Transverse colon (tissue), 4 donors: ENCODE results near the gene THAP5. TPM values are rescaled to one million over a fixed set of nuclear protein-coding genes. Genes with fewer than 3 reads are reported as not detected.
A peak's percentile ranks its signal among the peaks of the same experiment; 100 is the strongest.

ENCODE experiments used
- DNase-seq: peaks from one replicate; pipeline ENCODE4 v3.0.0-alpha.2; 2019
- H3K27ac ChIP-seq, 4 donors: fragments of 200-600 bp; sonication (generic); 2 replicates each; pipeline ENCODE4 v1.5.1; 2016 to 2018; ENCODE audit warnings: inconsistent platforms in 4 of 4
- H3K27me3 ChIP-seq: fragments of 200-600 bp; sonication (generic); 2 replicates; pipeline ENCODE4 v1.5.1; 2017; ENCODE audit warnings: inconsistent platforms
- H3K36me3 ChIP-seq, 4 donors: fragments of 200-600 bp; sonication (generic); 2 replicates each; pipeline ENCODE4 v1.5.1; 2017 to 2019; ENCODE audit warnings: inconsistent platforms in 4 of 4
- H3K4me1 ChIP-seq, 4 donors: fragments of 200-600 bp; sonication (generic); 2 replicates each; pipeline ENCODE4 v1.5.1; 2017 to 2020; ENCODE audit warnings: inconsistent platforms in 4 of 4
- H3K4me3 ChIP-seq, 4 donors: fragments of 200-600 bp; sonication (generic); 1 replicate in 1 of 4; 2 replicates in 3 of 4; pipeline versions ENCODE4 v1.5.1 to v1.6.1; 2017 to 2019; ENCODE audit warnings: inconsistent platforms in 4 of 4
- H3K9me3 ChIP-seq, 2 donors: fragments of 200-600 bp; sonication (generic); 2 replicates each; pipeline ENCODE4 v1.5.1; 2017 to 2019; ENCODE audit warnings: inconsistent platforms in 2 of 2
- EP300 ChIP-seq: sonication (generic); formaldehyde crosslinking; IDR thresholded peaks from one replicate; pipeline ENCODE4 v1.6.1; 2017; ENCODE audit warnings: antibody characterized with exemption, low read depth
- POLR2A ChIP-seq: fragments of 450-650 bp; IDR thresholded peaks from one replicate; pipeline ENCODE4 v1.6.1; 2016; ENCODE audit warnings: antibody characterized with exemption, mild to moderate bottlenecking, moderate library complexity
- POLR2AphosphoS5 ChIP-seq, 3 donors: sonication (generic); formaldehyde crosslinking; IDR thresholded peaks; one replicate each; pipeline ENCODE4 v1.6.1; 2016; ENCODE audit warnings: antibody characterized with exemption in 3 of 3
- WGBS, 2 donors: methylation state at CpG; one replicate each; pipeline ENCODE4 v1.1.5; 2018; ENCODE audit warnings: low coverage in 1 of 2; 5-methylcytosine and 5-hydroxymethylcytosine counted together
- in situ Hi-C, 4 donors: fragments of 200-750 bp; cut with MboI; loops; one replicate each; pipeline versions ENCODE4 v1.15.0 to v1.15.1; 2017; ENCODE audit warnings: low sequenced_read_pairs in 3 of 4, low pct_ligation_motif_present in 1 of 4, low pct_unique_long_range_greater_than_20kb in 1 of 4
- intact Hi-C: fragments of 100-400 bp; cut with DNase I; formaldehyde crosslinking; loops from one replicate; pipeline ENCODE4 v1.15.1; 2023; ENCODE audit warnings: low total_unique reads
- total RNA-seq, 4 donors: library from RNA; depleted of rRNA; stranded (reverse); fragments of >200 nt; gene quantifications; one replicate each; pipeline ENCODE4 v1.1.0, GENCODE V29; 2016
- TF ChIP-seq, protein P1 (sequence below), 5 experiments: fragments of 200-600 bp in 3 of 5; fragments of 450-650 bp in 2 of 5; sonication (generic) in 3 of 5; IDR thresholded peaks; 1 replicate in 2 of 5; 2 replicates in 3 of 5; pipeline ENCODE4 v1.5.1; 2016 to 2017; ENCODE audit warnings: antibody characterized with exemption in 5 of 5, inconsistent platforms in 3 of 5, mild to moderate bottlenecking in 2 of 5, moderate library complexity in 1 of 5

THAP5 gene
- total RNA-seq: 10 to 100 TPM in 2 of 4 donors, 1 to 10 TPM in 2; 2.2 to 19.1 (median 12.8) TPM

DNA sequence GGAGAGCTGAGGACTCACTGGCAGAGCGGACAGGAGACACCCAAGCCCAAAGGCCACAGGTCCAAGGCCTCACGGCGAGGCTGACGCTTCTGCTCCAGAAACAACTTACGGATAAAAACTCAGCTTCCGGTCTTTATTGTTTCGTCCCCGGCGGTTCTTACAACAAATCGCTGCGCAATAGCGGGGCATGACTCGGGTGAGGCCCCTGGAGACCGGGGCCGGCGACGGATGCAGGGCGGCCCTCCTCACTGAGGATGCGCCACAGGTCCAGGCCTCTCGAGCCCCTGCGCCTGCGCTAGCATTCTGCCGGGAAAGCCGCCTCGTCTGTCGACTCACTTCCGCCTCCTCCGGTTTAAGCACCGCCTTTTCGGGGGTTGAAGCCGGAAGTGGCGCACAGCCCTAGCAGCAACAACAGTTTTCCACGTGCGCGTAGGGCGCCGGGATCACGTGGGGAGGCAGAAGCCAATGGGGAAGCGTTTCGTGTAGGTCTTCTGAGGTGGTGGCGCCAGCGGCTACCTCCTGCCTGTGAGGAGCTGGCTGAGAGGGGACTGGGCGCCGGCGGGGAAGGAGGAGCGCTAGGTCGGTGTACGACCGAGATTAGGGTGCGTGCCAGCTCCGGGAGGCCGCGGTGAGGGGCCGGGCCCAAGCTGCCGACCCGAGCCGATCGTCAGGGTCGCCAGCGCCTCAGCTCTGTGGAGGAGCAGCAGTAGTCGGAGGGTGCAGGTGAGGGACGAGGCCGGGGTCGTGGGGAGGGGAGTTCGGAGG, at the start of gene THAP5, which contains the start of gene DNAJB9:
THAP5 (minus strand) TSS at position 326 of the 765 bp plus-strand sequence; CDS start at position 189, 137 bp downstream.
DNAJB9 (plus strand) TSS at position 494 of the 765 bp plus-strand sequence. CDS start 1,853 bp downstream, outside the sequence.
- 1% methylated on average over 60 of the region's 65 CpGs; no CpG with 5 or more reads in 1 of the 2 donors for WGBS, 2 donors
- Histone ChIP-seq H3K36me3 (peaks cover 0 to 21% (median 3%) of the 10 kb centered on the region in 4 donors), H3K27me3 (no peaks in the 10 kb centered on the region), H3K4me1 (peaks cover 6 to 46% (median 28%) of the 10 kb centered on the region in 4 donors), H3K27ac (peak within 1 kb of the TSS; percentile 96 to 98 (median 98)), H3K4me3 (peak within 1 kb of the TSS; percentile 72 to 92 (median 84)), H3K9me3 (no peaks in the 10 kb centered on the region)
- in situ Hi-C loops (loop anchor here in 1 of 4 donors (10.0 kb wide), 1 partner anchor 45 kb away; the partner anchor contains the start of gene PNPLA8), intact Hi-C loops (loop anchor here (5.0 kb wide), 1 partner anchor 42 kb away; the partner anchor contains the start of gene PNPLA8)
- DNase-seq: peak; percentile 99
- peak; percentile 96 to 97 (median 96) for TF ChIP-seq POLR2AphosphoS5 (IDR thresholded peaks at IDR 0.05)
- TF ChIP-seq, protein P1, sequence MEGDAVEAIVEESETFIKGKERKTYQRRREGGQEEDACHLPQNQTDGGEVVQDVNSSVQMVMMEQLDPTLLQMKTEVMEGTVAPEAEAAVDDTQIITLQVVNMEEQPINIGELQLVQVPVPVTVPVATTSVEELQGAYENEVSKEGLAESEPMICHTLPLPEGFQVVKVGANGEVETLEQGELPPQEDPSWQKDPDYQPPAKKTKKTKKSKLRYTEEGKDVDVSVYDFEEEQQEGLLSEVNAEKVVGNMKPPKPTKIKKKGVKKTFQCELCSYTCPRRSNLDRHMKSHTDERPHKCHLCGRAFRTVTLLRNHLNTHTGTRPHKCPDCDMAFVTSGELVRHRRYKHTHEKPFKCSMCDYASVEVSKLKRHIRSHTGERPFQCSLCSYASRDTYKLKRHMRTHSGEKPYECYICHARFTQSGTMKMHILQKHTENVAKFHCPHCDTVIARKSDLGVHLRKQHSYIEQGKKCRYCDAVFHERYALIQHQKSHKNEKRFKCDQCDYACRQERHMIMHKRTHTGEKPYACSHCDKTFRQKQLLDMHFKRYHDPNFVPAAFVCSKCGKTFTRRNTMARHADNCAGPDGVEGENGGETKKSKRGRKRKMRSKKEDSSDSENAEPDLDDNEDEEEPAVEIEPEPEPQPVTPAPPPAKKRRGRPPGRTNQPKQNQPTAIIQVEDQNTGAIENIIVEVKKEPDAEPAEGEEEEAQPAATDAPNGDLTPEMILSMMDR (IDR thresholded peaks at IDR 0.05): peak in 1 of 5 experiments; percentile 8
- TF ChIP-seq POLR2A: peak; percentile 97
- no peak for TF ChIP-seq EP300

DNA sequence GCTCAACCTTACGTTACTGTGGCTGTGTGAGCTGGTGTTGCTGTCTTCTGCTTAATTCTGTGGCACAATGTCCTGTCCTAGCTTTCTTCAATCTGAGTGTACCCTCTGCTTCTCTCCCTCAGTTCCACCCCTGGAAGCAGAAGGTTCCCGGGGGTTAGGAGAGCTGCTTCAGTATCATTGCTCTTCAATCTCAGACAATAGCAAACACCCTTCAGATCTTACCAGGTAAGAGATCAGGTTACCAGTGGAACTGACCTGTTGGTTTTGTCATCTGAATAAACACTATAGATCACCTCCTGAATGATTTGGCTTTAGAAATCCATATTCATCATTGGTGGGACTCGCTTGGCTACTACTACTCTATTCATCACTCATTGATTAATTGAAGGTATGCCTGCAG, 48.5 kb upstream of the THAP5 start:
- H3K27me3 ChIP-seq: no peaks in the 10 kb centered on the region
- H3K4me1 ChIP-seq: peaks cover 0 to 5% (median 0%) of the 10 kb centered on the region in 4 donors
- no peak overlapping the region for H3K27ac ChIP-seq
- in situ Hi-C loops (no loop called here), intact Hi-C loops (no loop called here)
- no peaks in the 10 kb centered on the region for H3K36me3 ChIP-seq
- DNase-seq: no peak
- H3K4me3 ChIP-seq: no peak overlapping the region
- WGBS, 2 donors: 81 to 83% methylated on average over 3 of the region's 3 CpGs
- H3K9me3 ChIP-seq: no peaks in the 10 kb centered on the region
- TF ChIP-seq, protein P1 (IDR thresholded peaks at IDR 0.05): no peak
- no peak for TF ChIP-seq EP300
- TF ChIP-seq POLR2A: no peak
- no peak for TF ChIP-seq POLR2AphosphoS5 (IDR thresholded peaks at IDR 0.05)

DNA sequence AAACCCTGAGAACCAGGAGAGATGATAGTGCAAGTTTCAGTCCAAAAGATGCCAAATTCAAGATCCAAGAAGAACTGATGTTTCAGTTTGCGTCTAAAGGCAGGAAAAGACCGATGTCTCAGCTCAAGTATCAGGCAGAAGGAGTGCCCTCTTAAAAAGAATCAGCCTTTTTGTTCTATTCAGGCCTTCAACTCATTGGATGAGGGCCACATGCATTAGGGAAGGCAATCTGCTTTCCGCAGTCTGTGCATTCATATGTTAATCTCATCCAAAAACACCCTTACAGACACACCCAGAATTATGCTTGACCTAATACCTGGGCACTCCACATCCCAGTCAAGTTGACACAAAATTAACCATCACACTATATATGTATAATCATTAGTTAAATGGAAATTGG, 45.4 kb upstream of the THAP5 start:
- TF ChIP-seq EP300: no peak
- TF ChIP-seq POLR2A: no peak
- TF ChIP-seq, protein P1 (IDR thresholded peaks at IDR 0.05): no peak
- TF ChIP-seq POLR2AphosphoS5 (IDR thresholded peaks at IDR 0.05): no peak
- Histone ChIP-seq H3K27ac (no peak overlapping the region), H3K27me3 (no peaks in the 10 kb centered on the region), H3K4me1 (peaks cover 0 to 5% (median 0%) of the 10 kb centered on the region in 4 donors), H3K9me3 (no peaks in the 10 kb centered on the region), H3K36me3 (no peaks in the 10 kb centered on the region), H3K4me3 (no peak overlapping the region)
- intact Hi-C loops (no loop called here), in situ Hi-C loops (no loop called here)
- WGBS, 2 donors: 60 to 96% methylated on average over 1 to 3 of the region's 3 CpGs
- DNase-seq: no peak

- intact Hi-C loops: no loop called here
- peaks cover 0 to 5% (median 0%) of the 10 kb centered on the region in 4 donors for H3K4me1 ChIP-seq
- no peaks in the 10 kb centered on the region for H3K36me3 ChIP-seq
- TF ChIP-seq POLR2A: no peak
- no peak for TF ChIP-seq EP300
- no peak for TF ChIP-seq POLR2AphosphoS5 (IDR thresholded peaks at IDR 0.05)
- TF ChIP-seq, protein P1 (IDR thresholded peaks at IDR 0.05): no peak
- H3K9me3 ChIP-seq: no peaks in the 10 kb centered on the region
- no peak for DNase-seq
- no peak overlapping the region for H3K27ac ChIP-seq
- 72 to 91% methylated on average over 2 to 4 of the region's 4 CpGs for WGBS, 2 donors
- in situ Hi-C loops: no loop called here
- no peaks in the 10 kb centered on the region for H3K27me3 ChIP-seq
- no peak overlapping the region for H3K4me3 ChIP-seq
These were observed 44.5 kb upstream of the THAP5 start for GRCh38 chr7:108613949-108614381.
